Activated CD4-positive, alpha-beta T cell treated with anti-CD3 and anti-CD28 coated beads, Interleukin-2, amount 10 ng/mL, durations not matched to agents 7 days and 5 days (primary cell): ENCODE results near the gene SPTBN2. TPM values are rescaled to one million over a fixed set of nuclear protein-coding genes. Genes with fewer than 3 reads are reported as not detected.
"Not testable (repeated sequence)": the region's sequence is repeated elsewhere in the genome, so short reads cannot be mapped to it uniquely, and the experiment has no call there.

ENCODE experiments used
- CTCF ChIA-PET: fragments of 350-600 bp; sonication (Branson Sonifier 250); formaldehyde crosslinking; loops from one replicate; lab custom pipeline; 2021; ENCODE audit warnings: antibody characterized with exemption; lab: Charles Lee
- POLR2A ChIA-PET: fragments of 350-600 bp; sonication (Branson Sonifier 250); formaldehyde crosslinking; loops from one replicate; lab custom pipeline; 2021; ENCODE audit warnings: antibody characterized with exemption; lab: Charles Lee
- DNase-seq: peaks from one replicate; pipeline ENCODE4 v3.0.0-alpha.2; 2020
- H3K27ac Mint-ChIP-seq: one replicate; pipeline ENCODE4 v1.8.0; 2021; ENCODE audit warnings: mild to moderate bottlenecking, moderate library complexity, mixed read lengths
- H3K27me3 Mint-ChIP-seq: one replicate; pipeline ENCODE4 v1.8.0; 2021; ENCODE audit warnings: mixed read lengths
- H3K36me3 Mint-ChIP-seq: one replicate; pipeline ENCODE4 v1.8.0; 2021; ENCODE audit warnings: low read depth, mixed read lengths
- H3K4me1 Mint-ChIP-seq: one replicate; pipeline ENCODE4 v1.8.0; 2021; ENCODE audit warnings: mixed read lengths
- H3K4me3 Mint-ChIP-seq: one replicate; pipeline ENCODE4 v1.8.0; 2021; ENCODE audit warnings: mild to moderate bottlenecking, moderate library complexity, mixed read lengths
- H3K9me3 Mint-ChIP-seq: one replicate; pipeline ENCODE4 v1.8.0; 2021; ENCODE audit warnings: mixed read lengths
- total RNA-seq, 2 experiments: library from RNA; stranded (reverse); gene quantifications; one replicate each; pipeline ENCODE4 v1.2.3, GENCODE V29; 2021

SPTBN2 gene
- total RNA-seq, 2 experiments from 2014 or later: 0.25 to 0.35 TPM

DNA sequence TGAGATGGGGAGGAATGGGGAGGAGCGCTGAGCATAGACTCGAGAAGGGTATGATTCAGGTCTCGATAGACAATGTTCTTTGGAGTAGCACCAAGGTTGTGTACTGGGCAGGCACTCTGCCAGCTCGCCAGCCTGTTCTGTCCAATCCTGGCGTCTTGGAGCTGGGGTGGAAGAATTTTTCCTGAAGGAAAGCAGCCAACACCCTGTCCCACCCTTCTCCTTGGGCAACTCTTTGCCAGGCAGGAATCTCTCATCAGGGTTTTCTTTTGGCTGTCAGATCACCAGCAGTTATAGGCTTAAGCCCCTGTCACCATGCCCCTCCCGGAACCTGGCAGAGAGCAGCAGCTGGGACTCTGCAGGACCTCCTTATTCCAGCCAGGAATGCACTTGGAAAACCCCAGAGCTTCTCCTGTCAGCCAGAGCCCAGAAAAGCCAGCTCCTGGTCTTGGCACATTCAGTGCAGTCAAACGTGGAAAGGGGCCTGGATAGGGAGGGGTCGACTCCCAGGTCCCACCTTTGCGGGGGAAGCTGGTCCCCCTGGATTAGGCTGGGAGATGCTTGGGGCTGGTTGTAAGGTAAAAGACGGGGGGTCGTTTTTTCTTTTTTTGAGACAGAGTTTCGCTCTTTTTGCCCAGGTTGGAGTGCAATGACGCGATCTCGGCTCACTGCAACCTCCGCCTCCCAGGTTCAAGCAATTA lies 14.4 kb upstream of the SPTBN2 start:
- ChIA-PET POLR2A (no interaction called here), CTCF (interaction anchor here (0.8 to 1.9 kb wide), 3 partner anchors 12 to 19 kb away, joined by 3 to 4 read pairs (median 3); no protein-coding TSS in a partner anchor)

DNA sequence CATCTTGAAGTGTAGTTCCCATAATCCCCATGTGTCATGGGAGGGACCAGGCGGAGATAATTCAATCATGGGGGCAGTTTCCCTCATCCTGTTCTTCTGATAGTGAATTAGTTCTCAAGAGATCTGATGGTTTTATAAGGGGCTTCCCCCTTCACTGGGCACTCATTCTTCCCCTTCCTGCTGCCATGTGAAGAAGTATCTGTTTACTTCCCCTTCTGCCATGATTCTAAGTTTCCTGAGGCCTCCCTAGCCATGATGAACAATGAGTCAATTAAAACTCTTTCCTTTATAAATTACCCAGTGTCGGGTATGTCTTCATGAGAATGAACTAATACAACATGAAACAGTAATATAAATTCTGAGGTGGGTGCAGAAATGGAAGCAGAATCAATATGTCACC lies 12.1 kb upstream of the SPTBN2 start:
- DNase-seq: no peak
- Mint-ChIP-seq H3K4me1 (peaks cover 10% of the 10 kb centered on the region), H3K4me3 (no peak overlapping the region), H3K27me3 (peaks cover 5% of the 10 kb centered on the region), H3K36me3 (peaks cover 4% of the 10 kb centered on the region), H3K27ac (no peak overlapping the region), H3K9me3 (peaks cover 7% of the 10 kb centered on the region)
- ChIA-PET POLR2A (no interaction called here), CTCF (interaction anchor here (1.8 kb wide), 1 partner anchor 12 kb away, joined by 10 read pairs; the partner anchor contains the start of gene SPTBN2)

More for the DNA sequence above, 14.4 kb upstream of the SPTBN2 start:
- H3K9me3 Mint-ChIP-seq: peaks cover 7% of the 10 kb centered on the region
- H3K36me3 Mint-ChIP-seq: peaks cover 4% of the 10 kb centered on the region
- peaks cover 10% of the 10 kb centered on the region for H3K4me1 Mint-ChIP-seq
- H3K27me3 Mint-ChIP-seq: no peaks in the 10 kb centered on the region
- H3K27ac Mint-ChIP-seq: peak overlapping the region; percentile 85
- no peak for DNase-seq
- peak overlapping the region; percentile 92 for H3K4me3 Mint-ChIP-seq

DNA sequence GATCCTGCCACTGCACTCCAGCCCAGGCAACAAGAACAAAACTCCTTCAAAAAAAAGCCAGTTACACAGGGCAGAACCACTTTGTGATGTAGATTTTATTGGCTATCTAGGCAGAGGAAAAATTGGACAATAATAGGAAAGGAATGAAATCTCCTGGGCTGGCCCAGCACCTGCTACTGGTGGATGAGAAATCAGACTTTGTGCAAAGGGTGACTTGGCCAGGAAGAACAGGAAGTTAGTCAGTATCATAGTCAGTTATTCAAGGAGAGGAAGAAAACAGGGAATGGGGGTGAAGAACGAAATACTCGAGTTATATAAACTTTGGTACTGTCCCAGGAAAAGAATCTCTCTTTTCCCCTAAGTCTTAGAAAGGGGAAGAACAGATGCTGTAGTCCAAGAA lies 11.0 kb upstream of the SPTBN2 start:
- POLR2A ChIA-PET: interaction anchor here (0.6 kb wide), 1 partner anchor 269 kb away, joined by 3 read pairs; no protein-coding TSS in a partner anchor
- Mint-ChIP-seq H3K4me3 (no peak overlapping the region), H3K27ac (no peak overlapping the region), H3K36me3 (peaks cover 4% of the 10 kb centered on the region), H3K4me1 (peaks cover 3% of the 10 kb centered on the region), H3K9me3 (peaks cover 7% of the 10 kb centered on the region), H3K27me3 (peaks cover 10% of the 10 kb centered on the region)
- CTCF ChIA-PET: interaction anchor here (1.8 kb wide), 1 partner anchor 11 kb away, joined by 10 read pairs; the partner anchor contains the start of gene SPTBN2
- no peak for DNase-seq

DNA sequence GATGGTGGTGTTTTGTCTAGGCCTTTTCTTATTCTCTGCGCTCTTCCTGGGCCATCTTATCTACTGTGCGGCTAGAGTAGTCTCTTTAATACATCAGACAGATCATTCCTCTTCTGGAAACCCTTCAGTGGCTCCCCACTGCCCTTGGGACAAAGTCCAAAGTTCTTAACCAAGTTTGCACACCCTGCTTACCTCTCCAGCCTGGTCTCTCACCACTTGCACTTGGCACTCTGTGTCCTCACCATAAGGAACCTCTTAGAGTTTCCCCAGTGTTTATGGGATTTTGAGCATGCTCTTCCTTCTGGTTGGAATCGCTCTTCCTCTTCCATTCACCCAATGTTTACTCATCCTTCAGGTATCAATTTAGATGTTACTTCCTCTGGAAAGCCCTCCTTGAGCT lies 5.2 kb upstream of the SPTBN2 start:
- ChIA-PET CTCF (no interaction called here), POLR2A (no interaction called here)
- no peak for DNase-seq
- H3K27me3 Mint-ChIP-seq: peaks cover 50% of the 10 kb centered on the region
- no peak overlapping the region for H3K27ac Mint-ChIP-seq
- no peaks in the 10 kb centered on the region for H3K4me1 Mint-ChIP-seq
- H3K4me3 Mint-ChIP-seq: no peak overlapping the region
- H3K36me3 Mint-ChIP-seq: no peaks in the 10 kb centered on the region
- H3K9me3 Mint-ChIP-seq: no peaks in the 10 kb centered on the region

DNA sequence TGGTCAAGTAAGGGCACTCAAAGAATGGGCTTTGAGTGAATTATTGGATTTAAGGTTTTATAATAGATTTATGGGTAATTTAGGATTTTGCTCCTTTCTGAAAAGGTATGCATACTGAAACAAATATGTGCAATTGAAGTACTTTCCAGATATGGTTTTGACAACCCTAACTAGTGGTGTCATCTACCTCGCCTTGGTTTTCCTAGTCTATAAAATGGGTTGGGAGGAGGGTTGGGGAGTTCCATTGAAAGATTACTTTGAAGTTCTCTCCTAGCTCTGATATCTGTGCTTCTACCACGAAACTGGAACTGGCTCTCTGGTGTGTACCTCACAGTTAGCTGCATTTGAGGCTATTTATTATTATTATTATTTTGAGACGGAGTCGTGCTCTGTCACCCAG lies 431 bp upstream of the SPTBN2 start:
- H3K36me3 Mint-ChIP-seq: peaks cover 3% of the 10 kb centered on the region
- ChIA-PET CTCF (interaction anchor here (1.9 kb wide), 1 partner anchor 11 kb away, joined by 10 read pairs; no protein-coding TSS in a partner anchor), POLR2A (no interaction called here)
- H3K4me1 Mint-ChIP-seq: peaks cover 14% of the 10 kb centered on the region
- peaks cover 75% of the 10 kb centered on the region for H3K27me3 Mint-ChIP-seq
- no peaks in the 10 kb centered on the region for H3K9me3 Mint-ChIP-seq
- no peak overlapping the region for H3K4me3 Mint-ChIP-seq
- H3K27ac Mint-ChIP-seq: no peak overlapping the region
- DNase-seq: no peak

DNA sequence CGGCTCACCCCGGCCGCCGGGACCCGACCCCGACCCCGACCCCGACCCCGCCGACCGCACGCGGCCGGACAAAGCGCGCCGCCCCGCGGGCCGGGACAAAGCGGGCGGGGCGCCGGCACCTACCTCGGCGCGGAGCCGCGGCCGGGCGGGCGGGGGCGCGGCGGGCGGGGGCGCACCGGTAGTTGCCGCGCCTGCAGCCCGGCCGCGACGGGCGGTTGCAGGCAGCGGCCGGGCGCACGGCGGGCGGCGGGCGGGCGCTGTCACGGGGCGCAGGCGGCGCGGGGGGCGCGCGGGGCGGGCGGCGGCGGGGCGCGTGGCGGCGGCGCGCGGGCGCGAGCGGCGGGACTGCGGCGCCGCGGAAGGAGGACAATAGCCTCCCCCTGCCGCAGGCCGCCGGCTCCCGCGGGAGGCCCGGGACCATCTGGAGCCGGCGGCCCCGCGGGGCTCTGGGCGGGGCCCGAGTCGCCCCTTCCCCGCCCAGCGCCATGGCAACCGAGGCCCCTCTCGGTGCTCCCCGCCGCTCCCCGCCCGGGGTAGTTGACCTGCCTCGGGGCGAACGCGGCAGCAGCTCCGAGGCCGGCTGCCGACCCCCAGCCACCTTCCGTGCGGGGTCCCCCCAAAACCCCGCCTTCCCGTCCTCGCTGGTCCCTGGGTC lies 851 bp downstream of the SPTBN2 start:
- Mint-ChIP-seq H3K9me3 (no peaks in the 10 kb centered on the region), H3K27me3 (peaks cover 69% of the 10 kb centered on the region), H3K4me3 (peak overlapping the region; percentile 67), H3K27ac (no peak overlapping the region), H3K36me3 (peaks cover 3% of the 10 kb centered on the region), H3K4me1 (peaks cover 14% of the 10 kb centered on the region)
- ChIA-PET POLR2A (interaction anchor here (0.6 kb wide), 1 partner anchor 194 kb away, joined by 6 read pairs; no protein-coding TSS in a partner anchor), CTCF (interaction anchor here (0.6 to 1.9 kb wide), 4 partner anchors 9 to 63 kb away, joined by 3 to 10 read pairs (median 3); no protein-coding TSS in a partner anchor)
- DNase-seq: no peak

DNA sequence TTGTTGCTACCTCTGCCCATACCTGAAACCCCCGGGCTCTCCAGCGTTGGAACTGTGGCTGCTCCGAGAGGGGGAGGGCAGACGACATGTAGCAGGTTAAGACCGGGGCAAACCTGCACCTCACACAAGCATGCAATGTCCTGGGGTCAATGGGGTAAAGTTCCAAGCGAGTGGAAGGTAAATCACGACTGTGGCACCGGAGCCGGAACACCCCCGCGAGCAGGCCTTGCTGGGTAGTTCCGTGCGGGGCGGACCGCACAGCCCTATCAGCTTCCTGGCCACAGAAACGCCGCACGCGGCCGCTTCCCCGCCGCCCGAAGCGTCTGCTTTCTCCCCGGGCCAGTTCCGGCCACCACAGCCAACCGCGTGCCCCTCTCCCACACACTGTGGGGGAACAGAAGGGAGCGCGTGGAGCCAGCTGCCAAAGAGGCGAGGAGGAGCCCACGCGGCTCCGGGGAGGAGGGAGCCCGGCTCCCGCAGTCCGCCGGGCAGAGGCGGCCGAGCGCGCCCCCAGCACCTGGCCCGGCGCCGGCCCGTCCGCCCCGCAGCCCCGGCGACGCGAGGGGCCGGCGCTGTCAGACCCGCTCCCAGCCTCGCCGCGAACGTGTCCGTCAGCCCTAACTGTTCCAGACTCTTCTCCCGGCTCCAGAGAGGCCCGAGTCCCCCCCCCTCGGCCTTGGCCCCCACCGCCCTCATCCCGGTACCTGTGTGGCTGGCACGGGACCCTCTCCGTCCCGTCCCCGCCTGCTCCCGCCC lies 1.6 kb downstream of the SPTBN2 start:
- peaks cover 14% of the 10 kb centered on the region for H3K4me1 Mint-ChIP-seq
- DNase-seq: peak; percentile 29
- peak overlapping the region; percentile 43 for H3K4me3 Mint-ChIP-seq
- CTCF ChIA-PET: interaction anchor here (0.9 to 1.9 kb wide), 2 partner anchors 9 kb away, joined by 3 to 5 read pairs; no protein-coding TSS in a partner anchor
- peaks cover 3% of the 10 kb centered on the region for H3K36me3 Mint-ChIP-seq
- peaks cover 65% of the 10 kb centered on the region for H3K27me3 Mint-ChIP-seq
- no peaks in the 10 kb centered on the region for H3K9me3 Mint-ChIP-seq
- POLR2A ChIA-PET: no interaction called here
- no peak overlapping the region for H3K27ac Mint-ChIP-seq

DNA sequence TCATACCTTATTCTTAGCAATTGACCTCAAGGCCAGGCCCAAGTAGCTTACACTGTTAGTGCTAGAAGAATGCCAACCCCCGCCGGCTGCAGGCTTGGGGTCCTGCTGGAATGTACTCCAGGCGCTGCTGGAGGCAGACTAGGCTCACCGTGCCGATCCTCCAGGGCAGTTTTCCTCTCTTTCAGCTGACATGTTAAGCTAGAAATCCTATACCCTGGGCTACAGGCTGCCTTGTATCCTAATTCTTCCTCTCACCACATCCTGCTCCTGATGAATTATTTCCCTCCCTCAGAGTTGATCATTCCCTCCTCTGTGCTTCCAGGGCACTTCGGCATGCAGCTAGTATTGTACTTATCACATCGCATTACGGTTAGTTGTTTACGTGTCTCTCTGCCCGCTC lies 3.4 kb downstream of the SPTBN2 start:
- ChIA-PET CTCF (interaction anchor here (0.5 to 1.9 kb wide), 5 partner anchors 11 to 95 kb away, joined by 3 to 5 read pairs (median 4); partner anchors contain the start of gene RBM4B), POLR2A (no interaction called here)
- H3K27me3 Mint-ChIP-seq: peaks cover 49% of the 10 kb centered on the region
- H3K27ac Mint-ChIP-seq: no peak overlapping the region
- H3K36me3 Mint-ChIP-seq: peaks cover 3% of the 10 kb centered on the region
- no peak for DNase-seq
- H3K9me3 Mint-ChIP-seq: no peaks in the 10 kb centered on the region
- H3K4me3 Mint-ChIP-seq: no peak overlapping the region
- peaks cover 17% of the 10 kb centered on the region for H3K4me1 Mint-ChIP-seq

DNA sequence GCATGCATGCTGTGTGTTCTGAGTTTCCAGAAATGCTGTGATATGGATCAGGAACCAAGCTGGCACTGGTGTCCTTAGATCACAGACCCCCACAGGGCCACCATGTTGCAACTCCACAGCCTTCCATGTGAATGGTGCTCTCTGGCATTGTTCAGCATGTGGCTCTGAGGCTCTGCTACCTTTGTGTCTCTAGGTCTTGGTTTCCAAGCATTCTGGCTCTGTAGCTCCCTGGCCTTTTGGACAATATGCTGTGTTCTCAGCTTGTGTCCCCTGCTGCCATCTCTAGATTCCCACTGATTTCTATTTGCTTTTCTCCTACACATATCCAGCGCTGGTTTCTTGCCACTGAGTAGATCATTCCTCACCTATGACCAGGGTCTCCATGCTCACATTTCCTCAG lies 3.9 kb downstream of the SPTBN2 start:
- ChIA-PET CTCF (interaction anchor here (0.5 to 1.9 kb wide), 4 partner anchors 11 to 96 kb away, joined by 3 to 5 read pairs (median 4); no protein-coding TSS in a partner anchor), POLR2A (no interaction called here)
- H3K4me3 Mint-ChIP-seq: no peak overlapping the region
- no peaks in the 10 kb centered on the region for H3K9me3 Mint-ChIP-seq
- H3K4me1 Mint-ChIP-seq: peaks cover 23% of the 10 kb centered on the region
- DNase-seq: no peak
- H3K36me3 Mint-ChIP-seq: peaks cover 3% of the 10 kb centered on the region
- no peak overlapping the region for H3K27ac Mint-ChIP-seq
- peaks cover 52% of the 10 kb centered on the region for H3K27me3 Mint-ChIP-seq

DNA sequence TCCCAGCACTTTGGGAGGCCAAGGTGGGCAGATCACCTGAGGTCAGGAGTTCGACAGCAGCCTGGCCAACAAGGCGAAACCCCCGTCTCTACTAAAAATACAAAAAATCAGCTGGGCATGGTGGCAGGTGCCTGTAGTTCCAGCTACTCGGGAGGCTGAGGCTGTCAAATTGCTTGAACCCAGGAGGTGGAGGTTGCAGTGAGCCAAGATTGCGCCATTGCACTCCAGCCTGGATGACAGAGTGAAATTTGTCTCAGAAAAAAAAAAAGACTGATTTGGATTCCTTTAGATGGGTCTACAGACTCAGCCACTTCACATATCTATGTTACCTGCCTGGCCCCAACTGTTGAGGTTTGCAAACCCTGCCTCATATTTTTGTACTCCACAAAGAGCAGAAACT lies 4.8 kb downstream of the SPTBN2 start:
- CTCF ChIA-PET: interaction anchor here (1.2 to 1.6 kb wide), 2 partner anchors 10 to 19 kb away, joined by 3 read pairs; no protein-coding TSS in a partner anchor
- H3K9me3 Mint-ChIP-seq, H3K4me3 Mint-ChIP-seq, POLR2A ChIA-PET, H3K36me3 Mint-ChIP-seq, H3K27ac Mint-ChIP-seq, DNase-seq: not testable (repeated sequence)
- peaks cover 30% of the 10 kb centered on the region for H3K4me1 Mint-ChIP-seq
- peaks cover 44% of the 10 kb centered on the region for H3K27me3 Mint-ChIP-seq

DNA sequence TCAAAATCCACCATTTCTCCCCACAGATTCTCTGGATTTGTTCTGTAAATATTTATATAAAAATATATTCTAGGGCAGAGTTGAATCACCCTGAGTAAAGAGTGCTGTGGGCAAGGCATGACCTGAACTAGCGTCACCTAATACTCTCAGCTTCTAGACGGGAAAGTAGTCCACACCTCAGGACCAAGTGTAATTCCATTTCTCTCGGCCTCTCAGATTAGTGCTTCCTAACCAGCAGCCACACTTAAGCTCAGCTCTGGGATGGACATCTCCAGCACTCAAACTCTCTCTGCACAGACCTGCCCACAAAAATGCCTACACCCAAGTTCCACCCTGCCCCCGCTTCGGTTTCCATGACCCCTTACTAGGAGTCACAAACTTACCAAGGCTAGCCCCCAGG lies 5.3 kb downstream of the SPTBN2 start:
- H3K4me1 Mint-ChIP-seq: peaks cover 26% of the 10 kb centered on the region
- no peak overlapping the region for H3K4me3 Mint-ChIP-seq
- peaks cover 2% of the 10 kb centered on the region for H3K36me3 Mint-ChIP-seq
- peaks cover 39% of the 10 kb centered on the region for H3K27me3 Mint-ChIP-seq
- ChIA-PET POLR2A (no interaction called here), CTCF (interaction anchor here (1.2 to 1.6 kb wide), 2 partner anchors 10 to 20 kb away, joined by 3 read pairs; no protein-coding TSS in a partner anchor)
- no peak overlapping the region for H3K27ac Mint-ChIP-seq
- no peaks in the 10 kb centered on the region for H3K9me3 Mint-ChIP-seq
- no peak for DNase-seq
